Esophagus (tissue), 2 donors: Measurements from ENCODE around the gene SMC3. TPM values are rescaled to one million over a fixed set of nuclear protein-coding genes. Genes with fewer than 3 reads are reported as not detected.
A peak's percentile ranks its signal among the peaks of the same experiment; 100 is the strongest.

Source experiments
- H3K27ac ChIP-seq, 2 donors: one replicate each; pipeline ENCODE4 v1.5.1; 2013; ENCODE audit warnings: low read depth in 2 of 2, mild to moderate bottlenecking in 2 of 2, inconsistent platforms in 1 of 2, low read length in 1 of 2, moderate library complexity in 1 of 2
- H3K27me3 ChIP-seq, 2 donors: one replicate each; pipeline ENCODE4 v1.6.1; 2013; ENCODE audit warnings: low read length in 2 of 2, control low read depth in 1 of 2, mild to moderate bottlenecking in 1 of 2; ENCODE audit not compliant: insufficient read depth in 2 of 2, control insufficient read depth in 1 of 2
- H3K36me3 ChIP-seq, 2 donors: one replicate each; pipeline ENCODE4 v1.6.1; 2013; ENCODE audit warnings: low read length in 1 of 2; ENCODE audit not compliant: control insufficient read depth in 2 of 2, insufficient read depth in 2 of 2
- H3K4me1 ChIP-seq, 2 donors: one replicate each; pipeline ENCODE4 v1.6.1; 2013; ENCODE audit warnings: low read length in 1 of 2; ENCODE audit not compliant: control insufficient read depth in 2 of 2, insufficient read depth in 2 of 2
- H3K4me3 ChIP-seq, 2 donors: one replicate each; pipeline ENCODE4 v1.5.1; 2013; ENCODE audit warnings: low read length in 2 of 2, mild to moderate bottlenecking in 2 of 2, low read depth in 1 of 2, moderate library complexity in 1 of 2
- H3K9me3 ChIP-seq, 2 donors: one replicate each; pipeline ENCODE4 v1.6.1; 2013; ENCODE audit warnings: mild to moderate bottlenecking in 2 of 2, low read depth in 1 of 2, low read length in 1 of 2, moderate library complexity in 1 of 2; ENCODE audit not compliant: control insufficient read depth in 2 of 2, insufficient read depth in 1 of 2
- WGBS, 2 donors: extraction: QIAGEN DNeasy Blood & Tissue Kit; methylation state at CpG; one replicate each; pipeline ENCODE4 v1.1.7; 2013; 5-methylcytosine and 5-hydroxymethylcytosine counted together
- polyA plus RNA-seq, 2 donors: library from polyadenylated mRNA; stranded (reverse); fragments of 200-250 nt; gene quantifications; one replicate each; pipeline ENCODE4 v1.2.3, GENCODE V29; 2013
- donor health status: healthy with polysubstance abuse.
- donor health status: Bipolar disorder and iron deficiency.

Gene SMC3
- polyA plus RNA-seq, 2 donors, result 11.3 to 18.0 TPM

- Histone ChIP-seq H3K27ac (no peak overlapping the region), H3K4me3 (no peak overlapping the region), H3K4me1 (no peaks in the 10 kb centered on the region), H3K9me3 (no peaks in the 10 kb centered on the region), H3K27me3 (no peaks in the 10 kb centered on the region), H3K36me3 (no peaks in the 10 kb centered on the region)
- 47 to 50% methylated on average over 9 of the region's 9 CpGs for WGBS, 2 donors
These were observed 10.4 kb upstream of the SMC3 start for GRCh38 chr10:110556969-110557601.

- H3K27ac ChIP-seq, result no peak overlapping the region
- H3K27me3 ChIP-seq, result no peaks in the 10 kb centered on the region
- H3K36me3 ChIP-seq, result no peaks in the 10 kb centered on the region
- no peak overlapping the region for H3K4me3 ChIP-seq
- H3K4me1 ChIP-seq, result no peaks in the 10 kb centered on the region
- WGBS, 2 donors, result 81 to 89% methylated on average over 3 of the region's 3 CpGs
- H3K9me3 ChIP-seq, result no peaks in the 10 kb centered on the region
These were observed 9.5 kb upstream of the SMC3 start for GRCh38 chr10:110558041-110558440.

GRCh38 chr10:110560012-110560411, 7.5 kb upstream of the SMC3 start:
- Histone ChIP-seq H3K4me1 (no peaks in the 10 kb centered on the region), H3K4me3 (no peak overlapping the region), H3K27ac (no peak overlapping the region), H3K27me3 (no peaks in the 10 kb centered on the region), H3K36me3 (no peaks in the 10 kb centered on the region), H3K9me3 (no peaks in the 10 kb centered on the region)
- 95 to 96% methylated on average over 8 of the region's 8 CpGs for WGBS, 2 donors

- no peak overlapping the region for H3K27ac ChIP-seq
- 77 to 78% methylated on average over 3 of the region's 3 CpGs for WGBS, 2 donors
- no peaks in the 10 kb centered on the region for H3K9me3 ChIP-seq
- H3K36me3 ChIP-seq, result no peaks in the 10 kb centered on the region
- no peaks in the 10 kb centered on the region for H3K27me3 ChIP-seq
- H3K4me3 ChIP-seq, result no peak overlapping the region
- no peaks in the 10 kb centered on the region for H3K4me1 ChIP-seq
These were observed 6.2 kb upstream of the SMC3 start for GRCh38 chr10:110561292-110561691.

- Histone ChIP-seq H3K4me3 (no peak overlapping the region), H3K27me3 (no peaks in the 10 kb centered on the region), H3K9me3 (no peaks in the 10 kb centered on the region), H3K4me1 (no peaks in the 10 kb centered on the region), H3K27ac (no peak overlapping the region), H3K36me3 (no peaks in the 10 kb centered on the region)
- 90% methylated on average over 4 of the region's 4 CpGs for WGBS, 2 donors
These were observed 5.1 kb upstream of the SMC3 start for GRCh38 chr10:110562348-110562747.

GRCh38 chr10:110563132-110563531, 4.4 kb upstream of the SMC3 start:
- H3K27ac ChIP-seq, result no peak overlapping the region
- H3K27me3 ChIP-seq, result no peaks in the 10 kb centered on the region
- H3K4me3 ChIP-seq, result no peak overlapping the region
- WGBS, 2 donors, result 90 to 91% methylated on average over 8 of the region's 8 CpGs
- H3K4me1 ChIP-seq, result no peaks in the 10 kb centered on the region
- no peaks in the 10 kb centered on the region for H3K9me3 ChIP-seq
- H3K36me3 ChIP-seq, result no peaks in the 10 kb centered on the region

GRCh38 chr10:110566472-110567200, 859 bp upstream of the SMC3 start:
- peak overlapping the region; percentile 74 to 90 for H3K4me3 ChIP-seq
- peak overlapping the region; percentile 82 to 88 for H3K27ac ChIP-seq
- no peaks in the 10 kb centered on the region for H3K9me3 ChIP-seq
- peaks cover 0 to 3% of the 10 kb centered on the region in 2 donors for H3K36me3 ChIP-seq
- H3K27me3 ChIP-seq, result no peaks in the 10 kb centered on the region
- 47 to 49% methylated on average over 19 of the region's 19 CpGs for WGBS, 2 donors
- H3K4me1 ChIP-seq, result peaks cover 0 to 2% of the 10 kb centered on the region in 2 donors

- Histone ChIP-seq H3K27ac (peak overlapping the region; percentile 82 to 88), H3K4me3 (peak overlapping the region; percentile 74 to 90), H3K27me3 (no peaks in the 10 kb centered on the region), H3K9me3 (no peaks in the 10 kb centered on the region), H3K36me3 (peaks cover 0 to 3% of the 10 kb centered on the region in 2 donors), H3K4me1 (peaks cover 0 to 2% of the 10 kb centered on the region in 2 donors)
- 0% methylated on average over 39 to 40 of the region's 40 CpGs for WGBS, 2 donors
These were observed 700 bp downstream of the SMC3 start for GRCh38 chr10:110568055-110568735.

GRCh38 chr10:110569122-110569521, 1.6 kb downstream of the SMC3 start:
- peaks cover 0 to 3% of the 10 kb centered on the region in 2 donors for H3K36me3 ChIP-seq
- no peak overlapping the region for H3K4me3 ChIP-seq
- H3K4me1 ChIP-seq, result peaks cover 0 to 2% of the 10 kb centered on the region in 2 donors
- no peak overlapping the region for H3K27ac ChIP-seq
- no peaks in the 10 kb centered on the region for H3K9me3 ChIP-seq
- 50 to 53% methylated on average over 3 of the region's 3 CpGs for WGBS, 2 donors
- H3K27me3 ChIP-seq, result no peaks in the 10 kb centered on the region
